ENCODE results near the gene S100B. TPM values are rescaled to one million over a fixed set of nuclear protein-coding genes. Genes with fewer than 3 reads are reported as not detected.
"Not testable (repeated sequence)": the region's sequence is repeated elsewhere in the genome, so short reads cannot be mapped to it uniquely, and the experiment has no call there.

The S100B gene
- total RNA-seq, 1 experiment from 2014 or later = not detected

DNA sequence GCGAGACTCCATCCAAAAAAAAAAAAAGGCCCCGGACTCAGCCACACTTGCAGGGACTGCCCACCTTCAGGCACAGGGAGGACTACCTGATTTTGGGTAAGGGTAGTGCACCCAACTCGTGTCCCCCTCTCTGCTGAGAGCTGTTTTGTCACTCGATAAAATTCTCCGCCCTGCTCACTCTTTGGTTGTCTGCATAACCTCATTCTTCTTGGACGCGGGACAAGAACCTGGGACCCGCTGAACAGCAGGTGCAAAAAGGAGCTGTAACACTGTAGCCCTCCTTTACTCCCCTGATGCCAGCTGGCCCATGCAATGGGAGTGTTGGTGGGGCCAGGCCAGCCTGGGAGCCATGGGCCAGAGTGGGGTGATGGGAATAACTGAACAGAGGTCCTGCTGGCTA, 10.6 kb downstream of the S100B start:
- H3K36me3 Mint-ChIP-seq (ENCODE audit: insufficient read depth, unreplicated experiment) = no peaks in the 10 kb centered on the region

DNA sequence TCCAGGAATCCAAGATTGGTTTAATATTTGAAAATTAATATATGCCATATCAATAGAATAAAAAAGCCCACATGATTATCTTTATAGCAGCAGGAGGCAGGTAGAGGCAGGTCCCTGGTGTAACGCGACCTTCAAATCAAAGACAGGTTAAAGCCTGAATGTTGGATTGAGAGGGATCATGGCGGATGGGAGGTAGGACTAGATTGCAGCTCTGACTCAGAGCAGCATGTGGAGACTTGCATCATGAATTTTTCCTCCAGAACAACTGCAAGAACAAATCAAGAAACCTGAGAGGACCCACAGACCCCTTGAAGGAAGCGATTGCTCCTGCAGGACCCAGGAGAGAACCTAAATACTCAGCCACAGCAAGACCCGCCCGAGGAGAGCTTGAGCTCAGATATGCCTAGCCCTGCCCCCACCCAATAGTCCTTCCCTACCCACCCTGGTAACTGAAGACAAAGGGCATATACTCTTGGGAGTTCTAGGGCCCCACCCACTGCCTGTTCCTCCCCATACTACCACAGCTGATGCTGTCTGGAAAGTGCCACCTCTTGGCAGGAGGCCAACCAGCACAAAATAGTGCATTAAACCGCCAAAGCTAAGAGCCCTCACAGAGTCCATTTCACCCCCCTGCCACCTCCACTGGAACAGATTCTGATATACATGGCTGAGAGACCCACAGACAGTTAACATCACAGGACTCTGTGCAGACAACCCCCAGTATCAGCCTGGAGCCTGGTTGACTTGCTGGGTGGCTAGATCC, 19.5 kb downstream of the S100B start:
- ChIA-PET CTCF (no interaction called here), POLR2A (no interaction called here)
- H3K9me3 Mint-ChIP-seq (ENCODE audit: unreplicated experiment) = peaks cover 65% of the 10 kb centered on the region
- no peak overlapping the region for H3K27ac Mint-ChIP-seq (ENCODE audit: unreplicated experiment)
- DNase-seq = no peak
- no peaks in the 10 kb centered on the region for H3K36me3 Mint-ChIP-seq (ENCODE audit: insufficient read depth, unreplicated experiment)
- no peak overlapping the region for H3K4me3 Mint-ChIP-seq (ENCODE audit: unreplicated experiment)
- TF ChIP-seq CTCF (IDR thresholded peaks at IDR 0.05; ENCODE audit: insufficient read depth in 1 of 2, low read depth in 1 of 2, low read length in 1 of 2, severe bottlenecking in 1 of 2, unreplicated experiment in 1 of 2) = no peak
- Histone ChIP-seq H3K4me3 (ENCODE audit: low read depth, low read length) (no peak overlapping the region), H3K36me3 (ENCODE audit: control insufficient read depth, insufficient read depth, low read length) (no peaks in the 10 kb centered on the region), H3K4me1 (no peaks in the 10 kb centered on the region), H3K27me3 (replicated peaks; ENCODE audit: control insufficient read depth, insufficient read depth, low read length) (no peaks in the 10 kb centered on the region), H3K9me3 (peaks cover 9% of the 10 kb centered on the region; the same call in 1 of the 2 replicates)
- no TSS peak for BruUV-seq (replicated peaks)
- peaks cover 7% of the 10 kb centered on the region for H3K27me3 Mint-ChIP-seq (ENCODE audit: insufficient read depth, unreplicated experiment)
- no peaks in the 10 kb centered on the region for H3K4me1 Mint-ChIP-seq (ENCODE audit: low read depth, unreplicated experiment)
- intact Hi-C loops (cut with micrococcal nuclease; ENCODE audit: unreplicated experiment) = no loop called here

More for the DNA sequence above, 10.6 kb downstream of the S100B start:
- Histone ChIP-seq H3K27me3 (replicated peaks; ENCODE audit: control insufficient read depth, insufficient read depth, low read length) (no peaks in the 10 kb centered on the region), H3K9me3 (peaks cover 10% of the 10 kb centered on the region), H3K4me3 (ENCODE audit: low read depth, low read length) (no peak overlapping the region), H3K4me1 (no peaks in the 10 kb centered on the region; the same call in 1 of the 2 replicates), H3K36me3 (ENCODE audit: control insufficient read depth, insufficient read depth, low read length) (no peaks in the 10 kb centered on the region)
- Mint-ChIP-seq H3K9me3 (ENCODE audit: unreplicated experiment) (peaks cover 40% of the 10 kb centered on the region), H3K4me1 (ENCODE audit: low read depth, unreplicated experiment) (no peaks in the 10 kb centered on the region), H3K4me3 (ENCODE audit: unreplicated experiment) (no peak overlapping the region), H3K27ac (ENCODE audit: unreplicated experiment) (no peak overlapping the region), H3K27me3 (ENCODE audit: insufficient read depth, unreplicated experiment) (no peaks in the 10 kb centered on the region)
- ChIA-PET CTCF (no interaction called here), POLR2A (no interaction called here)
- no peak for TF ChIP-seq CTCF (IDR thresholded peaks at IDR 0.05; ENCODE audit: insufficient read depth in 1 of 2, low read depth in 1 of 2, low read length in 1 of 2, severe bottlenecking in 1 of 2, unreplicated experiment in 1 of 2)
- intact Hi-C loops (cut with micrococcal nuclease; ENCODE audit: unreplicated experiment) = no loop called here
- no peak for DNase-seq
- BruUV-seq (replicated peaks) = no TSS peak

DNA sequence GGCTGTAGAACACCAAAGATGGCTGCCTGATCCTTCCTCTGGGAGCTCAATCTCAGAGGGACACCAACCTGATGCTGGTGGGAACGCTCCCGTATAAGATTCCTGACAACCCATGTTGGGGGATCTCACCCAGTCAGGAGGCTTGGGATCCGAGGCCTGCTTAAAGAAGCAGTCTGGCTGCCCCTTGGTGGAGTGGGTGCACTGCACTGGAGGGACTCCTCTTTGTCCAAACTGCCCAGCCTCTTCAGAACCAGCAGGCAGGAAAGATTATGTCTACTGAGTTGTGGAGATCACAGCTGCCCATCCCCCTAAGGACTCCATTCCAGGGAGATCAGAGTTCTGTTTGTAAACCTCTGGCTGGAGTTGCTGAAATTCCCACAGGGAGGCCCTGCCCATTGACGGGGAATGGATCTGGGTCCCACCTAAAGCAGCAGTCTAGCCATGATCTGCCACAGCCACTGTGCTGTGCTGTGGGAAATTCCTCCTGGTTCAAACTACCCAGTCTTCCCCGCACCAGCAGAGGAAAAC, 23.0 kb downstream of the S100B start:
- Histone ChIP-seq H3K9me3 (peaks cover 11% of the 10 kb centered on the region), H3K4me1 (no peaks in the 10 kb centered on the region), H3K36me3 (ENCODE audit: control insufficient read depth, insufficient read depth, low read length) (no peaks in the 10 kb centered on the region), H3K4me3 (ENCODE audit: low read depth, low read length) (no peak overlapping the region), H3K27me3 (replicated peaks; ENCODE audit: control insufficient read depth, insufficient read depth, low read length) (no peaks in the 10 kb centered on the region)
- Mint-ChIP-seq H3K27me3 (ENCODE audit: insufficient read depth, unreplicated experiment) (peaks cover 2% of the 10 kb centered on the region), H3K9me3 (ENCODE audit: unreplicated experiment) (peaks cover 61% of the 10 kb centered on the region), H3K27ac (ENCODE audit: unreplicated experiment) (no peak overlapping the region), H3K4me1 (ENCODE audit: low read depth, unreplicated experiment) (no peaks in the 10 kb centered on the region), H3K36me3 (ENCODE audit: insufficient read depth, unreplicated experiment) (no peaks in the 10 kb centered on the region), H3K4me3 (ENCODE audit: unreplicated experiment) (no peak overlapping the region)
- no peak for DNase-seq
- BruUV-seq (replicated peaks) = no TSS peak
- ChIA-PET CTCF (no interaction called here), POLR2A (no interaction called here)
- intact Hi-C loops (cut with micrococcal nuclease; ENCODE audit: unreplicated experiment) = no loop called here
- TF ChIP-seq CTCF (IDR thresholded peaks at IDR 0.05; ENCODE audit: insufficient read depth in 1 of 2, low read depth in 1 of 2, low read length in 1 of 2, severe bottlenecking in 1 of 2, unreplicated experiment in 1 of 2) = no peak

- DNase-seq; H3K9me3 ChIP-seq; H3K27me3 ChIP-seq (replicated peaks; ENCODE audit: control insufficient read depth, insufficient read depth, low read length); intact Hi-C loops (cut with micrococcal nuclease; ENCODE audit: unreplicated experiment); H3K27me3 Mint-ChIP-seq (ENCODE audit: insufficient read depth, unreplicated experiment); H3K4me3 Mint-ChIP-seq (ENCODE audit: unreplicated experiment); BruUV-seq (replicated peaks); POLR2A ChIA-PET; H3K36me3 ChIP-seq (ENCODE audit: control insufficient read depth, insufficient read depth, low read length); H3K4me1 Mint-ChIP-seq (ENCODE audit: low read depth, unreplicated experiment); CTCF ChIA-PET; H3K36me3 Mint-ChIP-seq (ENCODE audit: insufficient read depth, unreplicated experiment); H3K4me1 ChIP-seq; H3K4me3 ChIP-seq (ENCODE audit: low read depth, low read length); H3K27ac Mint-ChIP-seq (ENCODE audit: unreplicated experiment): not testable (repeated sequence)
- H3K9me3 Mint-ChIP-seq (ENCODE audit: unreplicated experiment) = peaks cover 48% of the 10 kb centered on the region
These were observed 25.5 kb downstream of the S100B start for GRCh38 chr21:46579394-46579793.

DNA sequence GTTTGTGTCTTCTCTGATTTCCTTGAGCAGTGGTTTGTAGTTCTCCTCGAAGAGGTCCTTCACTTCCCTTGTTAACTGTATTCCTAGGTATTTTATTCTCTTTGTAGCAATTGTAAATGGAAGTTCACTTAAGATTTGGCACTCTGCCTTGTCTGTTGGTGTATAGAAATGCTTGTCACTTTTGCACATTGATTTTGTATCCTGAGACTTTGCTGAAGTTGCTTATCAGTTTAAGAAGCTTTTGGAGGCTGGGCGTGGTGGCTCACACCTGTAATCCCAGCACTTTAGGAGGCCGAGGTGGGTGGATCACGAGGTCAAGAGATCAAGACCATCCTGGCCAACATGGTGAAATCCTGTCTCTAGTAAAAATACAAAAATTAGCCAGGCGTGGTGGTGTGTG, 27.1 kb downstream of the S100B start:
- CTCF ChIA-PET; H3K27ac Mint-ChIP-seq (ENCODE audit: unreplicated experiment); H3K4me1 ChIP-seq; intact Hi-C loops (cut with micrococcal nuclease; ENCODE audit: unreplicated experiment); H3K4me1 Mint-ChIP-seq (ENCODE audit: low read depth, unreplicated experiment); H3K36me3 ChIP-seq (ENCODE audit: control insufficient read depth, insufficient read depth, low read length); H3K27me3 Mint-ChIP-seq (ENCODE audit: insufficient read depth, unreplicated experiment); DNase-seq; H3K4me3 Mint-ChIP-seq (ENCODE audit: unreplicated experiment); H3K9me3 ChIP-seq; BruUV-seq (replicated peaks); H3K27me3 ChIP-seq (replicated peaks; ENCODE audit: control insufficient read depth, insufficient read depth, low read length); H3K36me3 Mint-ChIP-seq (ENCODE audit: insufficient read depth, unreplicated experiment); POLR2A ChIA-PET; H3K4me3 ChIP-seq (ENCODE audit: low read depth, low read length): not testable (repeated sequence)
- H3K9me3 Mint-ChIP-seq (ENCODE audit: unreplicated experiment) = peaks cover 39% of the 10 kb centered on the region

Data from Caco-2 (cell line).